GM18861 (cell line): ENCODE measurements around the gene SLC9A9.

Experiments
- ATAC-seq: cut with Tn5 transposase; IDR thresholded peaks from one replicate; pipeline ENCODE4 v1.9.1; 2021; ENCODE audit not compliant: unreplicated experiment

The SLC9A9 gene

DNA sequence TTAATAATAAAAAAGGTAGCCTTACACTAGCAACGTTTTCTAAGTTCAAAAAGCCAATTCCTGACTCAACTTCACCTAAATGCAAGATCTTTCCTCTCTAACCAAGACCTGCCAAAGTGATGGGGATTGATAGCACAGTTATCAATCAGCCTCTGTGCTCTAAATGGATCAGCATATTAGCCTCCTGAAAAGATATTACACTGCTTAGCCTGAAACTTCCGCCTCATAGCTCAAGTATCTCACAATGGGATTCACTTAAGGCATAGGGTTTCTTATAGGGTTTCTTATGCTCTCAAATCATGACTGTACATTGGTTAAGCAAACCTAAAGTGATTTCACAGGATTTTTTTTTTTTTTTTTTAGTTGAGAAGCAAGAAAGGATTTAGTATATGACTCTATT is 436 bp upstream of the SLC9A9 start:
- ATAC-seq = no peak

DNA sequence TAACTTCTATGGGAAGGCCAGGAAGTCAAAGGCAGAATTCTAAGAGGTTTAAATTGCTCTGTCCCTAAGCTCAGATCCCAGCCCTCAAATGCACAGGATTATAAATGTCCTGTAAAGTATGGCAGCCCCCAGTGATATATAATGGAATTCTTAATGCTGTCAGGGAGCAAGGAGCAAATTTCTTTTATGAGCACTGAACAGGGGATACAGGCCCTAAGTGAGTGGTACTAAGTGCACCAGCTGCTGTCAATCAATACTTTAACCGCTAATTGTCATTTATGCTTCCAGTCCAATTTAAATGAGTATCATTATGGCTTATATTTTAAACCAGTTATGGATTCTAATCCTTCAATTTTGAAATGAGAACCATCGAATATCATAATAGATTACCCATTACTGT is 4.7 kb downstream of the SLC9A9 start:
- ATAC-seq = no peak

DNA sequence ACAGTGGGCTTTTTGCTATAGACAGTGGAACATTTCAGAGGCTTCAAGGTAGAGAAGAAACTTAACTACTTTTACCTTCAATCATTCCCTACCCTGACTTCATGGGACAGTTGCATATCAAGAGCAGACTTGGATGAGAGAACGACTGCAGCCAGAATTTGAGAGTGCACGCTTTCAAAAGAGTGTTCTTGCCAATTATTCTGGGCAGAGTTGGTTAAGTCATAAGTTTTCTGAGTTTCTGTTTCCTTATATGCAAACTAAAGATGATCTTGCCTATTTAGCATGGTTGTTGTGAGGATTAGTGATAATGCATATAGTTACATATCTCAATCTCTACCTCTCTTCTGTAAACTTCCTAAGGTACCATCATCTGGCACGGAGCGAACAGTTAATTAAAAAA is 7.6 kb downstream of the SLC9A9 start:
- ATAC-seq = no peak

DNA sequence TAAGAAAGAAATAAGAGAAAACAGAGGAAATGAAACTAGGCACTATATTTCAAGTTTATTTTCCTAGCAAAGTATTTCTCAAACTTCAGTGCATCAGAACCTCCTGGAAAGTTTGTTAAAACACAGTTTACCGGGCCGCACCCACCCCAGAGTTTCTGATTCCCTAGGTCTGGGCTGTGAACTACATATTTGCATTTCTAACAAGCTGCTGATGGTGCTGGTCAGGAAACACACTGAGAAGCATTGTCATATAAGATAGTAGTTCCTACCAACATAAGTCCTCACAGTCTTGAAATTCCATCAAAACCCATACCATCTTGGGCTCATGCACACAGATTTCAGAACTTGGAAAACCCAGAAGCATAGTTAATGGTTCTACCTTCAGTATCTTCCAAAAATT is 8.3 kb downstream of the SLC9A9 start:
- no peak for ATAC-seq

DNA sequence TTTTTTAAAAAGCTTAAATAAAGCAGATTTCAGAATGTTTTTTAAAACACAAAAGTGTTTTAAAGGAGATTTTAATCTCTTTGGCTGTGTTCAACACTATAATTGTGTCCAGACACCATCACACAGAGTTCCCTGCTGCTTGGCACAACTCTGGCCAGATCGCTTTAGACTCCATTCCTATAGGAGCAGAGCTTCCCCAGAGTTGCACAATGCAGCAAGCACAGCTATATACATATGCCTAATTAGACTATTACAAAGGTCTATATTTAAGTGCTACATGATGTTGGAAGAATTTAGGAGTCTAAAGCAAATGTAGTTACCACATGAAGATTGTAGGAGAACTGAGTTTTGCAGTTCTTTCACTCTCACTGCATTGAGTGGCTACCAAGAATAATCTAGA is 11.2 kb downstream of the SLC9A9 start:
- ATAC-seq = no peak

DNA sequence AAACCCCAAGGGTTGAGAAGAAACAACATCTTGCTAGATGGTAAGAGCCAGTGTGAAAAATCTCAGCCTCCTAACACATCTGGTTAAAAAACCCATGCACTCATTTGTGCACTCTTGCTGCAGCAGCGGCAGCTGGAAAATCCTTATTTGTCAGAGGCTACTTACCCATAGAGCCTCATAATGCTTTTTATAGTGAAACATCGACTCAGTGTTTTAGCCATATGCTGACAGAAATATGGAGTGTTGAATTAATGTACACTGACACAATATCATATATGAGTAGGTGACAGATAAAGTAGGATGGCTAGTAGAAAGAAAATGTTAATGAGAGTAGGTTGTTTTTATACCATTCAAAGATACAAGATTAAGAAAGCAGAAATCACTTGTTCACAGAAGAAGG is 13.0 kb downstream of the SLC9A9 start:
- no peak for ATAC-seq

DNA sequence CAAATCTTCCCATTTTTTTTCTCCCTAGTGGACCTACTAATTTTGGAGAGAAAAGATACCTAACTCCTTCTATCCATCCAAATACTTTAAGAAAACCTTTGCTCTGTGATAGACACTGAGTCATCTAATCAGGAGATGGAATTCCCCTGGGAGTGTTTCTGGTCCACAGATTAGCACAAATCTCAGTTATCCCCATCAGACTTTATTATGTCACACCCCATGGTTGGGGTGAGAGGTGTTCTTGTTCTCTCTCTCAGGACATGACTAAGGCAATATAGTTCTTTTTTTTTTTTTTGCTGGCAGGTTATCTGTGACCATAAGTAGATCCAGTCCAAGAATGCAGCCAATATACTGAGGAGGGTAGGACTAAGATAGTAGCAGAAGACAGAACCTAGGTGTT is 15.8 kb downstream of the SLC9A9 start:
- peak; percentile 22 for ATAC-seq

DNA sequence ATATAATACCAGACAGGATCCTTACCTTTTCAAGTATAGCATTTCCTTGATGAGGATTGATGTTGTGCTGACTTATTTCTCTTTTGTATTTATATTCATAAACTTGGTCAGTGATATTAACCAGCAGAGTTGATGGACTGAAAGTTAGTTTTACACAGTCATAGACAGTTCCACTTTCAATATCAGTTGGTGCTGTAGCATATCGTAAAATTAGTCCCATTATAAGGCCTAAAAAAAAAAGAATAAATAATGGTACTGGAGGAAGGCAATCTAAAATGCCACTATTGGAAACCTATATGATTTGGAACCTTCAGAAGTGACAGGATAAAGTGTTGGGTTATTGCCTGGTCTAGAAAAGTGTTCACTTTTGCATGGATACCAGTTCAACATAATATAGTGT is 16.3 kb downstream of the SLC9A9 start:
- ATAC-seq = peak; percentile 82

DNA sequence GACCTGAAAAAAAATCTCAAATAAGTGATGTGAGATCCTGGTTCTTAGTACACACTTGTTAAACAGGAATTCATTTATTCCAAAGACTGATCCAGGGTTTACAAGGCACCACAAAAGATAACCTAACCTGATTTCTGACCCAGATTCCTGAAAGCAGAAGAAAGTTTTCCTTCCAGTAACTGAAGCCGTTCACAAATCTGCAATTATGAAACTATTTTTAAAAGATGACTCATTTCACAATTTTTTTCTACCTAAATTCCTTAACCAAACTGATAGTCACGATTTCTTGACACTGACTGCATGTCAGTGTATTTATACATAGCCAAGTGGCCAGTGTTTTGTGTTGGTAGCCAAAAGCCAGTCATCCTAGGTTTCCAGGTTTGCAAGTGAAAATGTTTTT is 17.1 kb downstream of the SLC9A9 start:
- ATAC-seq = peak; percentile 43

DNA sequence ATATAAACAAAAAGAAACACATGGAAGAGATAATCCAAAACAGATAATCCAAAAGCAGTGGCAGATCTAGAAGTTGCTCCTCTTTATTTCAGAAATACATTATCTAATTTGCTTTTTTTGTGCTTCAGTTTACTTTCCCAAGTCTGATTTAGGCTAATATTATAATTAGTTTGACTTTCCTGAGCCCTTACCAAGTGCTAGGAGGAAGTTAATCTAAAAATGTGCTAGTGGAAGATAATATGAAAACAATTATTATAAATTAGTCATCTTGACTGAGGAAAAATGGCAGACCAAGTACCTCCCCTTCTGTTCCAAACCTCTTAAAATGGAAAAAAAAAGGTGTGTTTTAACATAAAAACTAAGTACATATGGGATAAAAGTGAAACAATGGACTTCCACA is 17.5 kb downstream of the SLC9A9 start:
- no peak for ATAC-seq

DNA sequence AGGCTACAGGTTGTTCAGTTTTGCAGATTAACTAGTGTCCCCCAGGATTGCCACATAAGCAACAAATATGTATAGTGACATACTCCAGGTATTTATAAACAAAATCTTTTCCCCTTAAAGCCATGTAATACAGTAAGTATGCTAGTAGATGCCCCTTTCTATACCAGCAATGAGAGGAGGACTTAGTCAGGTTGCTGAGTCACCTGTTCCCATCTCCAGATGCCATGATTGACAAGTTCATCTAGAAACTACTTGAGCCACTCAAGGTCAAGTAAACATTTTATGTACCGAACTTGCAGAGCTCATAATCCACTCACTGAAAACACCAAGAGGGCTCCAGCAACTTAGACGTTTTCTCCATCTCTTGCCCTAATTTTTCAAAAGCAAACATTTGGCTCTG is 18.2 kb downstream of the SLC9A9 start:
- ATAC-seq = no peak

DNA sequence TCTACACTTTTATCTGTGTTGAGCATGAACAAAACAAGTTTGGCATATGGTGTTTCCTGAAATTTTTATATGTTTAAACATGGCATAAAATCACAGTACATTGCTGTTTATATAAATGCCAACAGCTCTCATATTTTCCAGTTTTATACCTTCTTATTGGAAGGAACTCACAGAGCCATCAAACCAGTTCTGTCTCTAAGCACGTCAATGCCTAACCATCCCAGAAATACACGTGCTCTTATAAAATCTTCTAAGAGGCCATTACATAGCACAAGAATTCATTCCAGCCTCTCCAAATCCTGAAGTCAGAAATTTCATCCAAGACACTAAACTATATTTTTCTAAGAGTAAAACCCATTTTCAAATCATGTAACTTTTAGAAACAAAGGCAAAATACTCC is 20.8 kb downstream of the SLC9A9 start:
- no peak for ATAC-seq

DNA sequence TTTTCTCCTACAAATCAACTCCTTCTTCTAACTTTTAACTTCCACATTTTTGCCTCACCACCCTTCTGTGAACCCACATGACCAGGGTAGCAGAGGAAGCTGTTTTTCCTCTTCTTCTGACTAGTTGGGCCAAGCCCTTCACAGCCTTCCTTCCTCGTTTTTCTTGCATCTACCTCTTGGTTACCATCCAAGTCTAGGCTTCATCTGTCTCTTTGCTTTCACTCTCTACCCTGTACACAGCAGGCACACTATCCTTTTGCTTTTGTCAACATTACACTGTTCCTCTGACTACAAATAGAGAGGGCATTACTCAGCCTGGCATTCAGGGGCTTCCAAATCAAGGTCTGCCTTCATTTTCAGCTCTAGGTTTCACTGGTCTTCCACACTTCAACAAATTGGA is 22.0 kb downstream of the SLC9A9 start:
- ATAC-seq = no peak

DNA sequence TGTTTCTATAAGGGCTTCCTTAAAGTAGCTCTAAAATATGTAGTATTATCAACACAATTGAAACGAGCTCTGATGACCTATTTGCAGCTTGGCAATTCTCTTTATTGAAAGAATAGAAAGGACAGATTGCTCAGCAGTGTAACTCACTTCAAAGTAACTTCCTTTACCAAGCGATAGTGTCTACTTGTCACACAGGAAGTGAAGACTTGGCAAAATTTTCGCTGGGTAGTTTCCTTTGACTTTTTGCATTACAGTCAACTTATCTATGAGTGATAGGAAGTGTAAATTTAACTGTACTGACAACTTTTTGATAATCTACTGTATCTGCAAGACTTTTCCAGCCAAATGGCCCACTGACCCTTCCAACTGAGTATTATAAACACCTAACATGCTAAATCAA is 22.8 kb downstream of the SLC9A9 start:
- peak; percentile 70 for ATAC-seq

DNA sequence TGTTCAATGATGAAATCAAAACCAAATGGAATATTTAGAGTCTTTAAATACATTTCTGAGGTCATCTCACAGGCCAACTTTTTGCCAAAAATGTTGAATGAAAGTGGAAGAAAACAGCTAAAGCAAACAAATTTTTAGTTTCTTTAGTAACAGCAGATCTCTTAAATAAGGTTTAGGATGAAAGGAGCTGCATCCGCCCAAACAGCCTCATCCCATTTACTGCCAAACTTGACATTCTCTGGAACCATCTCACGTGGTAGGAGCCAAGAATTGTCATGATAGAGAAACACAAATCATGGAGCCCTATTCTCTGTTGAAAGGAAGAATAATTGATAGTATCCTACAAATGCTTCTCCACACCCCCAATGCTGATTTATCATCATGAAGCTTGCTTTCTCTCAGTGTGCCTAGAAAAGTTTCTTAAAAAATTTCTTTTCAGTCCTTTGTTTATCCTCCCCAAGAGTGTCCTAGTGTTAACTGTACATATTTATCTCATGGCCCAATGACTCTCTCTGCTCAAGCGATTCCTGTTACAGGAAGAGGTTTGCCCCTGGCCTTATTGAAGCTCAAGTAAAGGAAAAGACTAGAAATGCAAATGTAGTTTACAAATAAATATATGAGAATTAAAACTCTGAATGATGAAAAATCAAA is 23.4 kb downstream of the SLC9A9 start:
- no peak for ATAC-seq

DNA sequence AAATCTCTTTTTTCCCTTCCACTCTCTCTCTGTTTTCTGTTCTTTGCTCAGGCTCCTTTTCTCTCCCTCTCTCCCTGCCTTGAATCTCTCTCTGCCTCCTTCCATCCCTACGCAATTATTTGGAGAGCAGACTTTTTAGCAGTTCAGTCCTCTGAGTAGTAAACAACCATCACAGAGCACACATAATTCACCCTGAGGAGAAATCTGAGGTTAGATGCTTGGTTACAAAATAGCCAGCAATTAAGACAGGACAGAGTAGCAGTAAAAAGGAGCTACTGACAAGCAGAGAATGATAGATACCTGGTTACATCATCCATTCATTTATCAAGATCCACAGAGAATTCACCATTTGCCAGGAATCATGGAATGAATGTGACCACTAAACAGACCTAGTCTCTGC is 25.5 kb downstream of the SLC9A9 start:
- no peak for ATAC-seq

DNA sequence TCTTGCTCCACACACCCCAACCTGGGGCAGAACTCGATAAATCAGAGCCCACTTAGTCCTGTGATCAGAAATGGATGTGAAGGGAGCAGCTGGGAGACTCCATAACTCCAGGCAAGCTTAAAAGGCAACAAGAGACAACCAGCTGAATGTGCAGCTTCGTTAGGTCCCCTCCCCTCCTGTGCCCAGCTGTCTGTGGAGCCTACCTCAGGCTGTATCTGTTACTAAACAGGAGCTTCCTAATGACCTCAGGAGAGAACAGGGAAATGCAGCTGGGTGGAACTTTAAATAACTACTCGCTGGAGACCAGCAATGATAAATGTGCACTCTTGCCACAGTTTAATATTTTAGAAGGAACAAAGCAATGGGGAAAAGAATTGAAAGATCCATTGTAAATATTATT is 25.9 kb downstream of the SLC9A9 start:
- ATAC-seq = no peak

DNA sequence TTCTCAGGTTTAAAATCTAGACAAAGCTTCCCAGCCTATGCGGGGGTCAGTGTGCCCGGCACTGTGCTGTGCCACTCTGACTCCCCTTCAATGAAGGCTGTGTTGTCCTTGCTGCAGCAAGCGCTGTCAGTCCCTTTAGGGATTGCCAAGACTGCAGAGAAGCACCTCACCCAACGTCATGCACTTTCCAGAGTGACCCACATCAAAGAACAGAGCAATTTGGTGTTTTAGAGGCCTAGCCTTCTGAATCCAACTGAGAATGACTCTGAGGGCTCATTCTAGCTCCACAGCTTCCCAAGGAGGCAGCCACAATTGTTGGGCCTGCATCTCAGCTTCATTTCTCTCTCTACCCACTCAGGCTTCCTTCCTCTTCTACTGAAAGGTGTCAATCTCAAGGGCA is 26.4 kb downstream of the SLC9A9 start:
- ATAC-seq = no peak

DNA sequence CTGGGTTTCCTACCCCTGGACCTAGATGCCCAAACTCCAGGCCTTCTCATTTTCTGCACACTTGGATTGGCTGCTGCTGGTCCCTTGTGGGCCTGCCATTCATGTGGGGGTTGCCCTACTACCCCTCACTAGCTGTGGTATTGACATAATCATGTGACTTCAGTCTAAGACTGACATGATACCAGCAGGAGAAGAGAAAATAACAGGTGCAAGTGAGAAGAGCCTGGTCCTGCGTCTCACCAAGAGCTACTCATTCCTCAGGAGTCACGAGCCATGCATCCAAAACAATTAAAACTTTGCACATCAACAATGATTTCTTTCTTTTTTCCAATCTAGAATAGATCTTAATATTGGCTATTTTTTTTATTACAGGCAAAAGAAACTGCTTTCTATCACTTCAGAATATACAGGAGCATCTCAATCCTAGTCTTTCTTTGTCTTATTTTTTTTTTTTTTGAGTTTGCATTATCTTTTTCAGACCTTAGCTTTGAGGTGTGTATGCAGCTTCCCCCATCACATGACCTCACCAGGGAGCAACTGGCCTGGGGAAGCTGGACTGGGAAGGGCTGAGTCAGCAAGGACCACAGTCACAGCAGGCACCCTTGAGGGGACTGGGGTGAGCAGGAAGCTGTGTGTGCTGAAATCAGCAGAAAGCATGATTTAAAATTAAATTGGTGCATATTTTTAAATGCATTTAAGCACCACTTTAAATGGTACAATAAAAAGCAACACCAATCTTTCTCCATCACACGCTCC is 27.6 kb downstream of the SLC9A9 start:
- ATAC-seq = no peak

DNA sequence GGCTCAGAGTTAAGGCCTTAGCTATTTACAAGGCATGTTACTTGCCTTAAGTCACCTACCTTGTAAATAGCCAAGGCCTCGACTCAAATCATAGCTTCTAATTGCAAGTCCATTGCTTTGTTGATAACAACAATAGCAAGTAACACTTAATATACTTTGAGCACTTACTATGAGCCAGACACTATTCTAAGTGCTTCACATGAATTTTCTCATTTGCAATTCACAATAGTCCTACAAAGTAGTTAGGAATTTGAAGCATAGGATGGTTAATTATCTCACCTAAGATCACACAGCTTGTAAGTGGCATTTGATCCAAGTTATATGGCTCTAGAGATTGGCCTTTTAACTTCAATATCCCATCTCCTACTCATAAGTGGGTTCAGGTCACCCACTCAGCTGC is 28.4 kb downstream of the SLC9A9 start:
- no peak for ATAC-seq

DNA sequence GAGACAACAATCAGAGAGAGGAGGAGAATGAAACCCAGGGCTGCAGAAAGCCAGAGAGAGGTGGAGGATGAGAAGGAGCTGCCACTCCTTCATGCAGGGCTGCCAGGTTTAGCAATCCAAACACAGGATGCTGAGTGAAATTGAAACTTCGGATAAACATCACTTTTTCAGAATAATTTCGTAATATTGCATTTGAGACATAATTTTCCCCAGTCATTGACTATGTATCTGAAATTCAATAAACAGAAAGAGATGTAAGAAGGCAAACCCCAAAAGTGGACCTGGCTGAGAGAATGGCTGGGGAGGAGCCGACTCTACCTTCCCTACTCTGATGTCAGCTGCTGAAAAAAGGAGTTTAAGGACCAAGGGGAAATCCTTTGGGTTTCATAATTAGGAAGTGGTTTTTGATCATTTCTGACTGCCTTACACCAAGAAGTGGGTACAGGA is 33.8 kb downstream of the SLC9A9 start:
- no peak for ATAC-seq

DNA sequence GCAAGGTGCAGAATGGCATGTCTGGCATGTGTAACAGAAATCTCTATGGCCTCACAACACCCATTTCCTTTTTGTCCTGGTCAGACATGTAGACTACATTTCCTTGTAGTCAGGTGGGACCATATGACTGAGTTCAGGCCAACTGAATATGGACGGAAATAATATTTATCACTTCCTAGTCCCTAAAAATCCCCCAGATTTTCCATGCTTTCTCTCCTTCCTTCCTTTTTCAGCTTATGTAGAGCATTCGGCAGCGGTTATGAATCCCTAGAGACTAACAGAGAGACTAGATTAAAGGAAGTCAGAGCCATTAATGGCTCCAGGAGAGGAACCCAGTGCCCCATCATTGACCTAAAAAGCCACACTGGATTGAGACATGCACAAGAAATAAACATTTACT is 35.8 kb downstream of the SLC9A9 start:
- ATAC-seq = no peak

DNA sequence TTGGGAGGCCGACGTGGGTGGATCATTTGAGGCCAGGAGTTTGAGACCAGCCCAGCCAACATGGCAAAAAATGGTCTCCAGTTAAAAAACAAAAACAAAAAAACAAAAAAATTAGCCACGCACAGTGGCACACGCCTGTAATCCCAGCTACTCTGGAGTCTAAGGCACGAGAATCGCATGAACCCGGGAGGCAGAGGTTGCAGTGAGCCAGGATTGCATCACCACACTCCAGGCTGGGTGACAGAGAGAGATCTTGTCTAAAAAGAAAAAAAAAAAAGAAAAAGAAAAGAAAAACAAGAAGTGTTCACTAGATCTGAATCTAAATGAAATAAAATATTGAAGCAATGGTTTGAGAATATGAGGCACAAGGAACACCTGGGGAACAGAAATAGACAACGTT is 36.7 kb downstream of the SLC9A9 start:
- ATAC-seq = no peak
